ENCODE data around the gene TRABD.

DNA sequence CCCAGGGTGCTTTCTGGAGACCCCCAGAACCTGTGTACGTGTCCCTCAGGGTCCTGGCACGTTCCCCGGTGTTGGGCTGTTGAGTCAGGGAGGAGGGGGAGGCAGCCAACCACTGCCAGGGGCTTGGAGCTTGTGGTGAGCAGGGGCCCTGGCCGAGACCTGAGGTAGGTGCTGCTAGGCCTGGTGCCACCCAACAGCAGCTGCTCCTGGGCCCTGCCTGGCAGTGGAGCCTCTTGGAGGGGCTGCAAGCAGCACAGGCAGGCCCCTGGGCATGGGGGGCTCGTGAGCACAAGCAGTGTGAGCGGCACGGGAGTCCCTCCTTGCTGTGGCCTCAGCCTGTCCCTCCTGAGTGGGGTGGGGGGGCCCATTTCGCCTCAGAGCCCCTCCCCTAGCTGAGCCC lies 7.9 kb downstream of the TRABD start:
- TF ChIP-seq CTCF (IDR thresholded peaks at IDR 0.05; ENCODE audit: low read length) (no peak), EZH2 (optimal IDR thresholded peaks at IDR 0.05; ENCODE audit: low read depth, low read length) (no peak), EZH2phosphoT487 (IDR thresholded peaks at IDR 0.05; ENCODE audit: low read length) (no peak)
